GM12878 (cell line): Measurements from ENCODE around the gene DDHD1. TPM values are rescaled to one million over a fixed set of nuclear protein-coding genes. Genes with fewer than 3 reads are reported as not detected.

ENCODE experiments used
- ATAC-seq: fragments of 200-7000 bp; cut with Tn5 transposase; 3 replicates; pipeline ENCODE4 v1.9.1; 2020; ENCODE audit warnings: mild to moderate bottlenecking, moderate library complexity
- BruUV-seq: library from RNA; stranded (reverse); fragments of 400-500 nt; replicated peaks from 2 replicates; lab custom pipeline; 2021; lab: Mats Ljungman, UMichigan
- CTCF ChIA-PET: fragments of 300-600 bp; sonication (Branson Sonifier 250); formaldehyde crosslinking; extraction: SDS; loops from one replicate; lab custom pipeline; 2021; ENCODE audit warnings: inconsistent platforms; lab: Yijun Ruan, JAX
- POLR2A ChIA-PET: fragments of 350-600 bp; formaldehyde crosslinking; extraction: SDS; loops from one replicate; lab custom pipeline; 2021; ENCODE audit warnings: inconsistent platforms; lab: Charles Lee
- RAD21 ChIA-PET: fragments of 300-600 bp; sonication (Branson Sonifier 250); formaldehyde crosslinking; loops from one replicate; lab custom pipeline; 2023; ENCODE audit warnings: antibody characterized with exemption; ENCODE audit not compliant: unreplicated experiment; lab: Charles Lee
- SMC1A ChIA-PET: fragments of 300-600 bp; sonication (Branson Sonifier 250); formaldehyde crosslinking; loops from one replicate; lab custom pipeline; 2023; ENCODE audit not compliant: unreplicated experiment, uncharacterized antibody; lab: Charles Lee
- DNase-seq: peaks from one replicate; pipeline ENCODE4 v3.0.0-alpha.2; 2011; ENCODE audit warnings: low read depth, low spot score
- FAIRE-seq: peaks from 3 replicates; lab custom pipeline; 2011; peaks lifted over from hg19 to GRCh38; lab: Jason Lieb, UNC
- H2AFZ ChIP-seq: 2 replicates; pipeline ENCODE4 v1.6.0; 2011; ENCODE audit warnings: low read depth, low read length, control low read depth; ENCODE audit not compliant: control insufficient read depth
- H3K27ac ChIP-seq: 2 replicates; pipeline ENCODE4 v1.5.1; 2011; ENCODE audit warnings: control low read depth; ENCODE audit not compliant: control insufficient read depth, insufficient read depth
- H3K27me3 ChIP-seq, 2 experiments: replicated peaks in 1 of 2; 2 replicates each; pipeline versions ENCODE4 v1.6.0 to v1.6.1; 2011; ENCODE audit warnings: low read length in 1 of 2; ENCODE audit not compliant: control insufficient read depth in 2 of 2, insufficient read depth in 2 of 2
- H3K36me3 ChIP-seq, 2 experiments: 2 replicates each; pipeline ENCODE4 v1.5.1; 2011; ENCODE audit warnings: low read length in 1 of 2; ENCODE audit not compliant: control insufficient read depth in 2 of 2, insufficient read depth in 2 of 2
- H3K4me1 ChIP-seq: 2 replicates; pipeline ENCODE4 v1.6.1; 2011; ENCODE audit warnings: mild to moderate bottlenecking, low read length, moderate library complexity, mixed read lengths; ENCODE audit not compliant: control insufficient read depth, insufficient read depth
- H3K4me2 ChIP-seq: 2 replicates; pipeline ENCODE4 v1.6.0; 2011; ENCODE audit warnings: control low read depth; ENCODE audit not compliant: control insufficient read depth, insufficient read depth
- H3K4me3 ChIP-seq: fragments of 200-600 bp; sonication (generic); 2 replicates; pipeline ENCODE4 v1.5.1; 2016
- H3K79me2 ChIP-seq: 2 replicates; pipeline ENCODE4 v1.6.0; 2011; ENCODE audit warnings: low read length; ENCODE audit not compliant: control insufficient read depth, insufficient read depth
- H3K9ac ChIP-seq: 2 replicates; pipeline ENCODE4 v1.8.0; 2011; ENCODE audit warnings: low read length, control low read depth, mixed read lengths; ENCODE audit not compliant: control insufficient read depth, insufficient read depth
- H3K9me3 ChIP-seq: replicated peaks from 3 replicates; pipeline ENCODE4 v1.5.1; 2011; ENCODE audit warnings: mild to moderate bottlenecking, low read length; ENCODE audit not compliant: control insufficient read depth, insufficient read depth
- H4K20me1 ChIP-seq: 2 replicates; pipeline ENCODE4 v1.6.0; 2011; ENCODE audit not compliant: control insufficient read depth, insufficient read depth
- CEBPZ ChIP-seq: fragments of 150-350 bp; IDR thresholded peaks from 2 replicates; pipeline ENCODE4 v1.6.1; 2016; ENCODE audit warnings: low read depth, low read length
- CHD1 ChIP-seq: IDR thresholded peaks from 2 replicates; pipeline ENCODE4 v1.6.1; 2012; ENCODE audit warnings: low read depth, low read length, improper control_type of control experiment
- CHD2 ChIP-seq: IDR thresholded peaks from 2 replicates; pipeline ENCODE4 v1.6.1; 2011; ENCODE audit warnings: low read depth, low read length, improper control_type of control experiment, borderline replicate concordance
- EP300 ChIP-seq, 2 experiments: fragments of 150-350 bp in 1 of 2; IDR thresholded peaks; 2 replicates each; pipeline ENCODE4 v1.6.1; 2011 to 2012; ENCODE audit warnings: low read depth in 2 of 2, low read length in 2 of 2, borderline replicate concordance in 1 of 2, improper control_type of control experiment in 1 of 2, inconsistent platforms in 1 of 2; ENCODE audit not compliant: control insufficient read depth in 1 of 2
- FOXK2 ChIP-seq: fragments of 450-650 bp; IDR thresholded peaks from 2 replicates; pipeline ENCODE4 v1.6.1; 2017; ENCODE audit warnings: mild to moderate bottlenecking, moderate library complexity
- HDGF ChIP-seq: fragments of 450-650 bp; IDR thresholded peaks from 2 replicates; pipeline ENCODE4 v1.6.1; 2016; ENCODE audit warnings: antibody characterized with exemption
- JUNB ChIP-seq: IDR thresholded peaks from 2 replicates; pipeline ENCODE4 v1.6.1; 2016; ENCODE audit warnings: antibody characterized with exemption, mild to moderate bottlenecking
- MLLT1 ChIP-seq: fragments of 450-650 bp; IDR thresholded peaks from 2 replicates; pipeline ENCODE4 v1.6.1; 2016; ENCODE audit warnings: mild to moderate bottlenecking
- NFIC ChIP-seq: IDR thresholded peaks from 2 replicates; pipeline ENCODE4 v1.6.1; 2012; ENCODE audit warnings: low read depth, mild to moderate bottlenecking, inconsistent platforms, low read length, moderate library complexity
- NFYB ChIP-seq: IDR thresholded peaks from 2 replicates; pipeline ENCODE4 v1.6.1; 2011; ENCODE audit warnings: low read depth, mild to moderate bottlenecking, low read length, improper control_type of control experiment, moderate library complexity; ENCODE audit not compliant: insufficient read depth
- SKIL ChIP-seq: fragments of 450-650 bp; IDR thresholded peaks from 2 replicates; pipeline ENCODE4 v1.6.1; 2017; ENCODE audit warnings: mild to moderate bottlenecking, low read depth, inconsistent platforms; ENCODE audit not compliant: poor library complexity, severe bottlenecking
- SMAD5 ChIP-seq: IDR thresholded peaks from 2 replicates; pipeline ENCODE4 v1.6.1; 2016; ENCODE audit warnings: antibody characterized with exemption, low read depth
- TCF3 ChIP-seq: IDR thresholded peaks from 2 replicates; pipeline ENCODE4 v1.6.1; 2012; ENCODE audit warnings: low read depth, mild to moderate bottlenecking, low read length, borderline replicate concordance; ENCODE audit not compliant: insufficient read depth
- ZBED1 ChIP-seq: IDR thresholded peaks from 2 replicates; pipeline ENCODE4 v1.6.1; 2016; ENCODE audit warnings: borderline replicate concordance
- ZBTB33 ChIP-seq: fragments of 450-650 bp; IDR thresholded peaks from 2 replicates; pipeline ENCODE4 v1.6.1; 2017; ENCODE audit warnings: mild to moderate bottlenecking
- ZZZ3 ChIP-seq: IDR thresholded peaks from 2 replicates; pipeline ENCODE4 v1.6.1; 2011; ENCODE audit warnings: low read depth; ENCODE audit not compliant: control insufficient read depth, insufficient read length
- WGBS: methylation state at CpG from one replicate; pipeline ENCODE4 v1.1.6; 2016; ENCODE audit warnings: low lambda C conversion rate; ENCODE audit not compliant: insufficient replicate concordance, insufficient coverage; ENCODE audit errors: missing lambda C conversion rate; 5-methylcytosine and 5-hydroxymethylcytosine counted together
- in situ Hi-C: fragments of 300-500 bp; cut with MboI; formaldehyde crosslinking; loops from 9 replicates; pipeline ENCODE4 v1.14.3; 2018; ENCODE audit warnings: mixed read lengths
- intact Hi-C: fragments of 100-400 bp; cut with micrococcal nuclease; formaldehyde crosslinking; loops from one replicate; pipeline ENCODE4 v1.14.2; 2022; ENCODE audit not compliant: unreplicated experiment
- polyA plus RNA-seq, 11 experiments: library from polyadenylated mRNA; depleted of rRNA in 4 of 11; unstranded in 6 of 11; stranded (reverse) in 5 of 11; fragments of >200 nt; fragmentation: Nextera tagmentation in 4 of 11; fragmentation: Illumina TruSeq in 1 of 11; extraction: Ambion mirVana in 4 of 11; extraction: Trizol in 1 of 11; gene quantifications; 1 replicate in 1 of 11; 2 replicates in 10 of 11; pipeline versions ENCODE4 v1.2.1 to v1.2.3, GENCODE V29; 2011 to 2016; ENCODE audit warnings: inconsistent platforms in 2 of 11, missing spikeins in 2 of 11, low read depth in 1 of 11
- total RNA-seq, 4 experiments: library from RNA; depleted of rRNA in 3 of 4; stranded (reverse); fragments of >200 nt in 3 of 4; fragmentation: Illumina TruSeq in 1 of 4; extraction: Trizol in 1 of 4; gene quantifications; 2 replicates each; pipeline versions ENCODE4 v1.2.1 to v1.2.3, GENCODE V29; 2013 to 2021

DDHD1 gene
- total and polyA plus RNA-seq, 10 of the 15 experiments (the other 5 are each of a cell fraction or from before 2014, with no cell fraction given), result 7.7 to 52.3 (median 28.5) TPM

GRCh38 chr14:53113989-53114388 lies 39.1 kb downstream of the DDHD1 start:
- intact Hi-C loops, result no loop called here
- CTCF ChIA-PET, result no interaction called here
- WGBS, result 93% methylated on average over 10 of the region's 10 CpGs
- ATAC-seq (no peak), DNase-seq (no peak), FAIRE-seq (no peak)
- Histone ChIP-seq H3K4me2 (no peak overlapping the region), H3K4me3 (no peak overlapping the region), H4K20me1 (no peaks in the 10 kb centered on the region), H3K79me2 (peaks cover 86% of the 10 kb centered on the region), H3K9me3 (peaks cover 10% of the 10 kb centered on the region; the same call in 2 of the 3 replicates), H2AFZ (no peak overlapping the region), H3K4me1 (peaks cover 12% of the 10 kb centered on the region), H3K27ac (no peak overlapping the region), H3K9ac (no peak overlapping the region), H3K36me3 (peaks cover 0 to 1% of the 10 kb centered on the region in 2 experiments; a peak in 3 of 4 replicates), H3K27me3 (no peaks in the 10 kb centered on the region)
- no TSS peak for BruUV-seq
- SMC1A ChIA-PET, result no interaction called here
- RAD21 ChIA-PET, result interaction anchor here (6.5 kb wide), 1 partner anchor 37 kb away, joined by 98 read pairs; the partner anchor contains the start of gene DDHD1
- POLR2A ChIA-PET, result no interaction called here
- in situ Hi-C loops, result no loop called here
- TF ChIP-seq CHD1 (no peak), ZZZ3 (no peak), MLLT1 (no peak), CHD2 (no peak), TCF3 (no peak), ZBTB33 (no peak), JUNB (no peak), CEBPZ (no peak), ZBED1 (no peak), NFYB (no peak), HDGF (no peak), SMAD5 (no peak), NFIC (no peak), EP300 (IDR thresholded peaks at IDR 0.05; ENCODE audit: borderline replicate concordance in 1 of 2, control insufficient read depth in 1 of 2, low read depth in 2 of 2, low read length in 2 of 2) (no peak), FOXK2 (no peak), SKIL (no peak)
